GM12878 (cell line): ENCODE measurements around the gene TMC4. TPM values are rescaled to one million over a fixed set of nuclear protein-coding genes. Genes with fewer than 3 reads are reported as not detected.

Experiments
- BACH1 ChIP-seq: fragments of 450-650 bp; IDR thresholded peaks from 2 replicates; pipeline ENCODE4 v1.6.1; 2017; ENCODE audit warnings: mild to moderate bottlenecking, borderline replicate concordance
- EZH2 ChIP-seq: IDR thresholded peaks from 2 replicates; pipeline ENCODE4 v1.6.1; 2012; ENCODE audit warnings: low read depth, mild to moderate bottlenecking, control low read depth, inconsistent platforms, low read length, borderline replicate concordance; ENCODE audit not compliant: control insufficient read depth
- GATAD2B ChIP-seq: fragments of 450-650 bp; conservative IDR thresholded peaks from 2 replicates; pipeline ENCODE4 v1.6.1; 2017; ENCODE audit warnings: low read depth, mild to moderate bottlenecking, moderate library complexity
- HSF1 ChIP-seq: fragments of 150-350 bp; IDR thresholded peaks from 2 replicates; pipeline ENCODE4 v1.6.1; 2014; ENCODE audit warnings: mild to moderate bottlenecking, low read depth, low read length
- MYB ChIP-seq: fragments of 150-350 bp; IDR thresholded peaks from 2 replicates; pipeline ENCODE4 v1.6.1; 2014; ENCODE audit warnings: mild to moderate bottlenecking, low read depth, low read length, borderline replicate concordance
- NBN ChIP-seq: fragments of 450-650 bp; IDR thresholded peaks from 2 replicates; pipeline ENCODE4 v1.6.1; 2016
- RCOR1 ChIP-seq: conservative IDR thresholded peaks from 2 replicates; pipeline ENCODE4 v1.6.1; 2012; ENCODE audit warnings: low read depth, low read length, improper control_type of control experiment
- polyA plus RNA-seq, 11 experiments: library from polyadenylated mRNA; depleted of rRNA in 4 of 11; unstranded in 6 of 11; stranded (reverse) in 5 of 11; fragments of >200 nt; fragmentation: Nextera tagmentation in 4 of 11; fragmentation: Illumina TruSeq in 1 of 11; extraction: Ambion mirVana in 4 of 11; extraction: Trizol in 1 of 11; gene quantifications; 1 replicate in 1 of 11; 2 replicates in 10 of 11; pipeline versions ENCODE4 v1.2.1 to v1.2.3, GENCODE V29; 2011 to 2016; ENCODE audit warnings: inconsistent platforms in 2 of 11, missing spikeins in 2 of 11, low read depth in 1 of 11
- total RNA-seq, 4 experiments: library from RNA; depleted of rRNA in 3 of 4; stranded (reverse); fragments of >200 nt in 3 of 4; fragmentation: Illumina TruSeq in 1 of 4; extraction: Trizol in 1 of 4; gene quantifications; 2 replicates each; pipeline versions ENCODE4 v1.2.1 to v1.2.3, GENCODE V29; 2013 to 2021
- TF ChIP-seq, protein P1 (sequence below): IDR thresholded peaks from 2 replicates; pipeline ENCODE4 v1.6.1; 2012; ENCODE audit warnings: low read length, inconsistent platforms

The TMC4 gene
- total and polyA plus RNA-seq, 10 of the 15 experiments (the other 5 are each of a cell fraction or from before 2014, with no cell fraction given): 0.33 to 0.83 (median 0.74) TPM; not detected in 7

DNA sequence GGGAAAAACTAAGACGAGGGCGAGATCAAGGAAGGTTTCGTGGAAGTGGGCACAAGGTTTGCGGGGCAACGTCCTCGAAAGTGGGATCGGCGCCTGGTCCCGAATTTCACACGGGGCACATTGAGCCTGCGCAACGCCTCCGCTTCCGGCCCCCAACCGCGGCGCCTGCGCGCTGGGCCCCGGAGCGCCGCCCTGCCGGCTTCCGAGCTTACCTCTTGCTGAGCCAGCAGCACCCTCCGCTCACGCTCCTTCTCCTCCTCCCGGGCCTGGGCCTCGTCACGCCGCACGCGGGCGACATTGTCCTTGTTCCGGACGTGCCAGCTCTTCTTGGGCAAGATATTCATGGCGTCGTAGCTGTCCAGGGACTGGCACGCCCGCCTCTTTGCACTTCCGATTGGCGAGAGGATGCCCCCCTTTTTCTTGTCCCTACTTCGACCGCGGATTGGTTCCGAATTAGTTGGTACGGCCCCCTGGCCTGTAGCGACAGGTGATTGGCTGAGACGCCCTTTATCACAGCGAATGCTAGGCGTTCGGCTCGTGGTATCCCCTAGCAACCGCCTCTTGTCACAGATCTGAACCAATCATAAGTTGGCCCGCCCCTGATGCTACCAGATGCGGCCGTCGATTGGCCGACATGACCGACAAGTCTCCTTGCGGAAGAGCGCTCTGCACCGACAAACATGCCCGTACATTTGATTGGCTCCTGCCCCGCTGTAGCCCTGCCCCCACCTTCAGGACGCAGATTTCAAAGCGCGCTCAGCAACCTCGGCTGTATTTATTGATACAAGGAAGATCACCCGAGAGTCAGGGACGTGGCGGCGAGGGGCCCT lies 13.4 kb downstream of the TMC4 start, which contains the start of gene LENG1 (continued):
- TF ChIP-seq GATAD2B (peak; percentile 7; the same call in 1 of the 2 replicates), HSF1 (no peak), MYB (no peak), RCOR1 (no peak), BACH1 (no peak; the same call in 1 of the 2 replicates), EZH2 (no peak), NBN (peak; percentile 56)
- TF ChIP-seq, protein P1, sequence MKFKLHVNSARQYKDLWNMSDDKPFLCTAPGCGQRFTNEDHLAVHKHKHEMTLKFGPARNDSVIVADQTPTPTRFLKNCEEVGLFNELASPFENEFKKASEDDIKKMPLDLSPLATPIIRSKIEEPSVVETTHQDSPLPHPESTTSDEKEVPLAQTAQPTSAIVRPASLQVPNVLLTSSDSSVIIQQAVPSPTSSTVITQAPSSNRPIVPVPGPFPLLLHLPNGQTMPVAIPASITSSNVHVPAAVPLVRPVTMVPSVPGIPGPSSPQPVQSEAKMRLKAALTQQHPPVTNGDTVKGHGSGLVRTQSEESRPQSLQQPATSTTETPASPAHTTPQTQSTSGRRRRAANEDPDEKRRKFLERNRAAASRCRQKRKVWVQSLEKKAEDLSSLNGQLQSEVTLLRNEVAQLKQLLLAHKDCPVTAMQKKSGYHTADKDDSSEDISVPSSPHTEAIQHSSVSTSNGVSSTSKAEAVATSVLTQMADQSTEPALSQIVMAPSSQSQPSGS: no peak
